HG03039 (cell line): ENCODE results near the gene MSMP.
A peak's percentile ranks its signal among the peaks of the same experiment; 100 is the strongest.

Source experiments
- ATAC-seq: cut with Tn5 transposase; IDR thresholded peaks from one replicate; pipeline ENCODE4 v1.9.1; 2021; ENCODE audit warnings: mild to moderate bottlenecking, moderate library complexity; ENCODE audit not compliant: unreplicated experiment

MSMP gene

GRCh38 chr9:35771534-35771933 is 17.5 kb upstream of the MSMP start:
- no peak for ATAC-seq

DNA sequence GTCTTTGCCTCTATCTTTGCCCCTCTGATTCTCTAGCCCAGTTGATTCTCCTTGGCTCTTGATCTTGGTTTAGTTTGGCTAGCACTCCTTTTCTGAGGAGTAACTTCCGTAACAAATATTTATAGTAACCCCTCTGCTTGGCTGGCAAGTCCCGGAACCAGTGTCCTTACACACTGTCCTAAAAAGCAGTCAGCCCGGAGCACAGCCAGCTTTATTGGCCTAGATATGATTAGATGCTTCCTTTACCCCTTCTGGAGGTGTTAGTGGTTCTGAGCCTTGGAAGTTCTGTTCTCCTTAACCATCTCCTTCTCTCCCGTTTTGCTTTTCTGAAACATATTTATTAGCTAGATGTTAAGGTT is 17.0 kb upstream of the MSMP start:
- ATAC-seq = no peak

- ATAC-seq = no peak
Measured at GRCh38 chr9:35769763-35770162, 15.7 kb upstream of the MSMP start.

DNA sequence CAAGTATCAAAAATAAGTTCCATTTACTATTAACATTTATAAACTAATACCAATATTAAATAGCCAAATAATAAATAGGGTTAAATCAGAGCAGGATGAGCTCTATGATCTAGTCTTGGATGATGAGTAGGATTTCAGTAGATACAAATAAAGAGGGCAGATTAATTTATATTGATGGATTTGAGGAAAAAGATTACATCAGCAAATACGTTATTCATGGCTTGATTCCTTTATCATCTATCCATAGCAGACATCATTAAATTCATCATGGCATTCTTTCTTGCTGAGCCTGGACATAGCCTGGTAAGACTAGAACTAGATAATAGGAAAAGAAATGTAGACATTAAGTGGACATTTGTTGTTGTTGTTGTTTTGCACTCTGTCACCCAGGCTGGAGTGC is 13.4 kb upstream of the MSMP start:
- no peak for ATAC-seq

DNA sequence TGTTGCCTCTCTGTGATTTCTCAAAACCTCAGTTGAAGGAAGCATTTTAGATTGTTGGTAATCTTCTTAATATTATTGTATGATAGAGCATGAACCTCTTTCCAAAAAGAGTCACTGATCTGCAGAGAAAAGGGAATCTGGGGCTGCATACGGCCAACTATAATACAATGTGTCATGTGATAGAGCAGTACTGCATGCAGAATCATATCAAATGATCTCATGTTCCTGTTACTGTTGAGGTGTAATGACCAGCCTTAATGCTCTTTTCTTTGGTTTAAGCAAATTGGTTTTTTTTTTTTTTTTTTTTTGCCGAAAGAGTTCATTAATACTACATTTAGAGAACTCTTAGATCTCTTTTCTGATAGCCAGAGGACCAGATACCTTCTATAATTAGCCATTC is 12.9 kb upstream of the MSMP start:
- no peak for ATAC-seq

GRCh38 chr9:35763803-35764202 is 9.7 kb upstream of the MSMP start:
- ATAC-seq = no peak

DNA sequence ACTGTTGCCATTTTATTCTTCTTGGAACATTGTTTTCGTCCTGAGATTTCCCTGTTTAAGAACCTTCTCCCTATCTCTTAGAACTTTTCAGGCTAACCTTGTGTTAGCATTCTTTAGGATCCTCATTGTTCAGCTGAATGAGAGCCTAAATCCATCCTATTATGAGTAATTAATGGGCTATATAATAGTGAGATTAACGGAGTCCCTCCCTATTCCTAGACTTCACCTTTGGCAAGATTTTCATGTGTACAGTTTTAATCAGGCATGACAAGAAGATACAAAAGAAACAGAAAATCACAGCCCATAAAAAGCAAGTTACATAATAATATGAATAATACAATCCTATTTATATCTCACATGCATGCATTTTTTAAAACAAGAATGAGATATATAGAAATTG is 9.1 kb upstream of the MSMP start:
- ATAC-seq = no peak

- no peak for ATAC-seq
Measured at GRCh38 chr9:35760651-35761050, 6.6 kb upstream of the MSMP start.

DNA sequence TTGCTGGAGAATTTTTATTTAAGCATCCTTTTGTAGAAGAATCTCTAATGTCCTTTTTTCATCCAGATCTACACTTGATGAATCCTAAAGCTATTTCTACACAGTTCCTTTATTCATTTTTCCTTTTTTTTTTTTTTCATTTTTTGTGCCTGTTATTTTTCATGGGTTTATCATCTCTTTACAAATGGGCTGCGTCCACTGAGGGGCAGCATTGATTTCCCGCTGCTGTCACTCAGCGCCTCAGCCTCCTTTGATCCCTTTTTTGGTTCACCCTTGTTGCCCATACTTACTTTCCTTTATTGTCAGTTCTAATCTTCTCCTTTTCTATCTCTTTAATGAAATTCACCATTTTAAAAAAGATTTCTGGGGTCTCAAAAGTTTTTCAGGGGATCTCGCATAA is 5.7 kb upstream of the MSMP start:
- no peak for ATAC-seq

- ATAC-seq = no peak
Measured at GRCh38 chr9:35758475-35759050, 4.5 kb upstream of the MSMP start.

DNA sequence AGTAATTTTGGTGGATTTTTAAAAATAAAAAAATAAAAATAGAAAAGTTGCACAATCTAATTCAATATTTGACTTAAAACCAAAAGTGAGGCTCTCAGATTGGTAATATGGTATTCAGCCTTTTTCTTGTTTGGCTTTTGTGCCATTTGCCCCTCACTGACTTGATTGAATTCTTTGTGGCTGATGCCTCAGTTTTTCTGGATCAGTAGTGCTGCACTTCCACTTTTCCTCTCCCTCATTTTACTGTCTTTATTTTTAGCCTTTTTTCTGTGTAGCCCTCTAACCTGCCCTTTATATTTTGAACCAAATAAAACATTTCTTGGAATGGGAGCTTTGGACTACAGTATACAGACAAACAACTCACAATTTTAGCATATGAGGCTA is 3.8 kb upstream of the MSMP start:
- no peak for ATAC-seq

DNA sequence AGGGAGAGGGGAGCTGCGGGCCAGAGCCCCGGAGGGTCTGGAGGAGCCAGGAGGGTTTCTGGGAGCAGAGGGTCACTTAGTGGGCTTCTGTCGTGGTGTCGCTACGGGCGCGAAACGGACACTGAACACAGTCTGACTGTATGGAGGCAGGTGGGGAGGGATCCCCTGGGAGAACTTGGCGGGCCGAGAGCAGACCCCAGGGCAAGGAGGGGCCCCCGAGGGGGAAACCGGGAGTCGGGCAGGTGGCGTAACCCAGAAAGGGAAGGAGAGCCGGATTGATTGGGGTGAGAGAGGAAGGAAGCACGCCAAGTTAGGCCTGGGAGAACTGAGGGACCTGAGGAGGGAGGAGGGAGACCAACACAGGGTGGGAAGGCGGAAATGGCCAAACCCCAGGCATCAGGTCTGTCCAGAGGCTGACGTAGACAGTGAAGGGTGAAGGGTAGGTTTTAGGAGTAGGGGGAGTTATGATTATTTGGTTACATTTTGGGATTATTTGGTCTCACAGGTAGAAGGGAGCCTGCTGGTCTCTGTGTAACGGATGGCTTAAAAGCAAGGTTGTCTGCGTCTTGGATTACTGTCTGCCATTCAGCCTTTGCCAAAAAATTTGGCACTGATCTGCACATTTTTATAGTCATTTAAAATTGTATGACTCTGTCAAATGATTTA is 3.3 kb upstream of the MSMP start:
- ATAC-seq = peak; percentile 41

- ATAC-seq = peak; percentile 46
Measured at GRCh38 chr9:35756275-35757225, 2.5 kb upstream of the MSMP start.

- no peak for ATAC-seq
Measured at GRCh38 chr9:35755071-35755470, 995 bp upstream of the MSMP start.

DNA sequence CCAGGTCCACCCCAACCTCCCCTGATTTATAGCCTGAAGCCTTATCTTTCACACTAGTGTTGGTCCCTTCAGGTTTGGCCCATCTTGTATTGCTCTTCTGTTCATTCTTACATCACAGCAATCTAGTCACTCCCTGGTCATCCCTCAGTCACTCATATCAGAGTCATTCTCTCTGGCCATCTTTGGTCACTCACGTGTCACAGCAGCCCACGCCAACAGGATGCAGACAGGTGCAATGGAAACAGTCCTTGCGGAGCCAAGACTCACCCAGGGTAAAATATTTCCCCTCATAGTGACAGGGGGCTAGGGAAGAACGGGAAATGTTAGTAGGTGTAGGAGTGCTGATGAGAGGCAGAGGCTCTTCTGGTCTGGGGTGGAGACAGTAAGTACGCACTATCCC is 610 bp downstream of the MSMP start:
- ATAC-seq = no peak

DNA sequence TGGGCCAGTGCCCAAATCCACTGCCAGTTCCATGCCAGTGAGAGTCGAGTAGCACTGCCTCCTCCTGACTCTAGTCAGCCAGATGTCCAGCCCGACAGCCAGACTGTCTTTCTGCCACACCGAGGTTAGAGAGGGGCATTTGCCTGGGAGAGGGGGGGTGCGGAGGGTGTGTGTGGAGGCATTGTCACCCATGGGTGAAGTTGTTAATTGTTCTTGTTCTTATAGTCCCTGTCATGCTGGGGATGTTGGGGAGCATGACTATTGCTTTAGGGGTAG is 3.9 kb downstream of the MSMP start:
- ATAC-seq = no peak

GRCh38 chr9:35749515-35750255 is 4.4 kb downstream of the MSMP start:
- no peak for ATAC-seq

- ATAC-seq = peak; percentile 69
Measured at GRCh38 chr9:35748858-35749514, 5.1 kb downstream of the MSMP start, which contains the start of the genes GBA2 and RGP1. GBA2 (minus strand) TSS chr9:35749228; CDS start chr9:35748704, 524 bp downstream. RGP1 (plus strand) TSS chr9:35749287; CDS start chr9:35749756, 469 bp downstream.

- ATAC-seq = no peak
Measured at GRCh38 chr9:35748242-35748857, 5.7 kb downstream of the MSMP start.

- no peak for ATAC-seq
Measured at GRCh38 chr9:35746583-35746982, 7.5 kb downstream of the MSMP start.
